Right ventricle myocardium superior (tissue), 1 donor: Measurements from ENCODE around the gene MUC21. TPM values are rescaled to one million over a fixed set of nuclear protein-coding genes. Genes with fewer than 3 reads are reported as not detected.
A peak's percentile ranks its signal among the peaks of the same experiment; 100 is the strongest.
"Not testable (repeated sequence)": the region's sequence is repeated elsewhere in the genome, so short reads cannot be mapped to it uniquely, and the experiment has no call there.

Experiments used
- ATAC-seq: fragments of 200-7000 bp; cut with Tn5 transposase; one replicate; pipeline ENCODE4 v1.9.1; 2020; ENCODE audit warnings: mild to moderate bottlenecking; ENCODE audit not compliant: poor library complexity
- DNase-seq: peaks from one replicate; pipeline ENCODE4 v3.0.0-alpha.2; 2020
- intact Hi-C: fragments of 100-400 bp; cut with DNase I; formaldehyde crosslinking; loops from one replicate; pipeline ENCODE4 v1.11.2; 2022
- total RNA-seq: library from RNA; stranded (reverse); fragmentation: NEBNext Ultra II Directional; extraction: Animal tissue kit (Norgen Biotek cat#: 25700); gene quantifications from one replicate; pipeline ENCODE4 v1.2.1, GENCODE V29; 2021
- donor health status: DM: no; HTN: yes; CAD: no; lungs with severe emphysema.

Gene MUC21
- total RNA-seq, 1 donor from 2014 or later: not detected

GRCh38 chr6:31001281-31001888 is 17.9 kb downstream of the MUC21 start:
- intact Hi-C loops: no loop called here
- ATAC-seq (no peak), DNase-seq (no peak)

- no peak for DNase-seq
- intact Hi-C loops: no loop called here
- no peak for ATAC-seq
These were observed 19.0 kb downstream of the MUC21 start for GRCh38 chr6:31002471-31002870.

GRCh38 chr6:31004794-31005193 is 21.3 kb downstream of the MUC21 start:
- DNase-seq: no peak
- ATAC-seq: peak; percentile 14
- intact Hi-C loops: no loop called here

- ATAC-seq (peak; percentile 93), DNase-seq (peak; percentile 58)
- intact Hi-C loops: no loop called here
These were observed 21.9 kb downstream of the MUC21 start for GRCh38 chr6:31005249-31006020.

- ATAC-seq (no peak), DNase-seq (no peak)
- intact Hi-C loops: no loop called here
These were observed 24.2 kb downstream of the MUC21 start for GRCh38 chr6:31007694-31008093.

- ATAC-seq (no peak), DNase-seq (no peak)
- intact Hi-C loops: no loop called here
These were observed 24.6 kb downstream of the MUC21 start for GRCh38 chr6:31008165-31008564.

- no peak for ATAC-seq
- intact Hi-C loops: no loop called here
- no peak for DNase-seq
These were observed 26.2 kb downstream of the MUC21 start for GRCh38 chr6:31009731-31010130.

- intact Hi-C loops: no loop called here
- DNase-seq (no peak), ATAC-seq (no peak)
These were observed 27.0 kb downstream of the MUC21 start, which contains the start of gene MUC22 for GRCh38 chr6:31010393-31011060. Gene MUC22, plus strand, starts transcription at chr6:31010474. Its CDS starts 233 bp downstream, at chr6:31010707.

GRCh38 chr6:31011153-31011552 is 27.6 kb downstream of the MUC21 start:
- intact Hi-C loops: no loop called here
- ATAC-seq (no peak), DNase-seq (no peak)

- intact Hi-C loops: no loop called here
- no peak for DNase-seq
- ATAC-seq: no peak
These were observed 33.3 kb downstream of the MUC21 start for GRCh38 chr6:31016659-31017299.

GRCh38 chr6:31017436-31017835 is 33.9 kb downstream of the MUC21 start:
- intact Hi-C loops, DNase-seq, ATAC-seq: not testable (repeated sequence)

- intact Hi-C loops: no loop called here
- ATAC-seq (no peak), DNase-seq (no peak)
These were observed 36.5 kb downstream of the MUC21 start for GRCh38 chr6:31020057-31020456.

GRCh38 chr6:31020631-31021255 is 37.2 kb downstream of the MUC21 start:
- DNase-seq, intact Hi-C loops, ATAC-seq: not testable (repeated sequence)

GRCh38 chr6:31021705-31022531 is 38.4 kb downstream of the MUC21 start:
- intact Hi-C loops, DNase-seq: not testable (repeated sequence)

GRCh38 chr6:31025595-31025994 is 42.1 kb downstream of the MUC21 start:
- ATAC-seq (no peak), DNase-seq (no peak)
- intact Hi-C loops: no loop called here

More at GRCh38 chr6:31021705-31022531, 38.4 kb downstream of the MUC21 start:
- ATAC-seq: not testable (repeated sequence)

- no peak for ATAC-seq
- no peak for DNase-seq
- intact Hi-C loops: no loop called here
These were observed 47.6 kb downstream of the MUC21 start for GRCh38 chr6:31031095-31031494.

GRCh38 chr6:31033075-31033474 is 49.6 kb downstream of the MUC21 start:
- intact Hi-C loops: no loop called here
- ATAC-seq (no peak), DNase-seq (no peak)
